ENCODE data around the gene BCOR.

- TF ChIP-seq POLR2A (IDR thresholded peaks at IDR 0.05; ENCODE audit: low read depth, low read length): no peak
- no peak for TF ChIP-seq TAF1 (IDR thresholded peaks at IDR 0.05; ENCODE audit: borderline replicate concordance, low read depth, low read length)
These were observed 32.4 kb upstream of the BCOR start for GRCh38 chrX:40130207-40130606.
